ENCODE measurements around the gene WWOX.

The WWOX gene

DNA sequence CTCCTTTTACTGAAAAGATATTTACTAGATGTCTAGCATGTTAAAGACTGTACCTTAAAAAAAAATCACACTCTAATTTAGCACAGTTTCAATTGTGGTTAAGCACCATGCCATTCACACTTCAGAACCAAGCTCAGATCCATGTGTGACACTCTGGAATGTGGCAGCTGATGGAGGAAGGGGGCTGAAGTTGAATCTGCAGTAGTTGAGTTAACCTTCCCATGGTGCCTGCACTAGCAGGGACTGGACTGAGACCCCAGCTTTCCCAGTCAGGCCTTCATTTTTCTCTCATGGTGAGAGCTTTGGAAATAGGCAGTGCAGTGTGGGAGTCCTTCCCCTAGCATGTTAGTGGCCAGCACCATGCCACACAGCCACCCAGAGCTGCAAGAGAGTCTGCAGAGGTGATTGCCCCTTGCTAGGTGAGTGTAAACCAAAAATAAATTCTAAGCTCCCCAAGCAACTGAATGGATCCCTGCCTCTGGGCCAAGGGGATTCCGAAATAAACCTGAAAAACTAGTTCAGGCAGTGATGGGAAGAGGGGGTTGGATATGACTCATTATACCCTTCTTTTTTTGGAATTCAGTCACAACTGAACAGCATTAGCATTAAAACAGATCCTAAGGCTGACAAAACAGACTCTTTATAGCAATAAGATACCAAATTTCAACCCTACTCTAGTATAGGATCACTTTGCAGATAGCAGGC lies 208.5 kb downstream of the WWOX start:
- DNase-seq = no peak

GRCh38 chr16:78309763-78310162 lies 210.3 kb downstream of the WWOX start:
- no peak for DNase-seq

DNA sequence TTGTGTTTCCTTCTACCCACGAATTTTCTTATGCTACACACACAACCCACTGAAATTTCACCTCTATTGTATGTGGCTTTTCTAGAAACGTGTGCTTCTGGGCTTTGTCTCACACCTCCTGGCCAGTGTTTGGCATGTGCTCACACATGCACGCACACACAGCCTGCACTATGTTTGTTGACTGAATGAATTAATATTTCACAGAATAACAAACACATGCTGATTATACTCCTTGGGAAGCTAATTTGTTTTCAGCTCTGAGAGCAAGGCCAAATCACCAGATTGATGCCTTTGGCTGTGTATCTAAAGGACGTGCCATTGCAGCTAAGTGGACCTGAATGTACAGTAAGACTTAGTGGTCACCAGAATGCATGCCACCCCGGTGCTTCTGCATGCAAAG lies 210.7 kb downstream of the WWOX start:
- no peak for DNase-seq

DNA sequence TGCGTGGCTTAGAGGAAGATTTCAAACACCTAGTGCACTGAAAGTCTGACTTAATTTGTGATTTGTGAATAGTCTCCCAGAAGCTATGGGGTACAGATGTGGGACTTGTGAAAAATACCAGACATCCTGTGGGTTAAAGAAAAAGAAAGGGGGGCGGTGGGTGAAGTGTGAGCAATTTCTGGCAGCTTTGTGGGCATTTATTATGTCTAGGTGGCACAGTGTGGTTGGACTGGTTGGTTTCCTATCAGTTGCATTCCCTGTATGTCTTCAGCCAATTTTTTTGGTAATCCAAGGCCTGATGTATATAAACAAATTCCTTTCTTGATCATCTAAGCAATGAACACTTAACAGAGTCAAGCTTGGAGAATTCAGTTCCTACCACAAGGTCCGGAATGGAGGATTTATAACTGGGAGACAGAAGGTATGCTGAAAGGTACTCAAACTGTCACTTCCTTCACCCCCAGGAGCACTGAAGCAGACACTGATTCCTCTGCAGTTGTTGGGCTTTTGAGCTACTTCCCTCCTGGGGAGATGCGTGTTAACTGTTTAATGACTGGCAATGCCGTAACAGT lies 211.6 kb downstream of the WWOX start:
- no peak for DNase-seq

GRCh38 chr16:78311831-78312230 lies 212.4 kb downstream of the WWOX start:
- no peak for DNase-seq

DNA sequence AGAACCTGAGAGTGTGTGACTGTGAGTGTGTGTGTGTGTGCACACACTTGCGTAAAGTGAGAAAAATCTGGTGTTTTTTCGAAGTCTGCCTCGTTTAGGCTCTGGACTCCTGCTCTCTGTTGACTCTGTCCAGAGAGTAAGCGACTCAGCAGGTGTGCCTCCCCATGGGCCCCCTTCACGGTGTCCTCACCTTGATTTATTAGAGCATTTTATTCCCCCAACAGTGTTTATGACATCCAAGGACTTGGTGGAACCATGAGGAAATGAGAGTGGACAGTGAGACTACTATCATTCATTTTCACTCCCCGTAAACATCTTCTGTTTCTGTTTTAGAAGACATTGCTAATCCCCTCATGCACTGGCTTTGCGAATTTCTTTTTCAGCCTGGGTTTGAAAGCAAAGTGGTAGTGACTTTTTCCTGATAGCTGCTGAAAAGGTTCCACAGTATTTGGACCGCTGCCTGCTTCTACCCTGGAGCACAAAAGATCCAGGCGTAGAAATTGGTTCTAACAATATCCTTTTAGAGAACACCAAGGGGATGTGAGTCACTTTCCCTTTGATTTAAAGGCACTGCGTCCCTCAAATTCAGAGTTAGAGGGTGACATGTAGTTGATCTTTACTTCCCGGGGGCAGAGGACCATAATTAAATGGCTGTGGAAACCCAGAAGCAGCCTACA lies 218.2 kb downstream of the WWOX start:
- DNase-seq = no peak

DNA sequence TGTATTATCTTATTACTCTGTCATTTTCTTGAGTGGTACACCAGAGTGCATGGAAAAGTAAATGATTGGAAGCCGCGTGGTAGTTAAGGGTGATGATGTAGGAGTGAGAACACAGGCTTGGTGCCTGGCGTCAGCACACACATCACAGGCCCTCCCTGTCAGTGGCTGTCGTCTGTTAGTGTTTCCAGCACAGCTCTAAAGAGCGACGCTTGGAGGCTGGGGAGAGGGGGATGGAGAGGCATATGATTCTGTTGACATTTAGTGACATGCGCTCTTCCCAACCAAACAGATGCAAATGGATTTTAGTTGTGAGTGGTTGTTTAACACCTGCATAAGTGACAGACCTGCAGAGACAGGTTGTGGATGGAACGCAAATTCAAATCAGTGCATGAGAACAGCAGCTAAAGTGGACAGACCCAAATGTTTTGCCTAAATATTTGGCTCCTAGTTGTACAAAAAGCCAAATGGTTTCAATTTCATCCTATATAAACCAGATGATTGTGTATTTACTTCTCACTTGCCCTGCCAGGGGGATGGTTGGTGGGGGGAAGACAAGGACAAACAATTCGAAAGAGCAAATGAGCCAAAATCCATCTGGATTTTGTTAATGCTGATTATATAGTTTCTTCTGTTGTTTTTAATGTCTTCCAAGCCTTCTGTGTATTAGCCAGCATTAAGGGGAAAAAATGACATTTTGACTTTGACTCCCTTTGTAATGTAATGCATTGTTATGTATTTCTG lies 222.3 kb downstream of the WWOX start:
- no peak for DNase-seq

GRCh38 chr16:78323315-78323714 lies 223.9 kb downstream of the WWOX start:
- no peak for DNase-seq

- no peak for DNase-seq
Measured at GRCh38 chr16:78324649-78325285, 225.3 kb downstream of the WWOX start.

DNA sequence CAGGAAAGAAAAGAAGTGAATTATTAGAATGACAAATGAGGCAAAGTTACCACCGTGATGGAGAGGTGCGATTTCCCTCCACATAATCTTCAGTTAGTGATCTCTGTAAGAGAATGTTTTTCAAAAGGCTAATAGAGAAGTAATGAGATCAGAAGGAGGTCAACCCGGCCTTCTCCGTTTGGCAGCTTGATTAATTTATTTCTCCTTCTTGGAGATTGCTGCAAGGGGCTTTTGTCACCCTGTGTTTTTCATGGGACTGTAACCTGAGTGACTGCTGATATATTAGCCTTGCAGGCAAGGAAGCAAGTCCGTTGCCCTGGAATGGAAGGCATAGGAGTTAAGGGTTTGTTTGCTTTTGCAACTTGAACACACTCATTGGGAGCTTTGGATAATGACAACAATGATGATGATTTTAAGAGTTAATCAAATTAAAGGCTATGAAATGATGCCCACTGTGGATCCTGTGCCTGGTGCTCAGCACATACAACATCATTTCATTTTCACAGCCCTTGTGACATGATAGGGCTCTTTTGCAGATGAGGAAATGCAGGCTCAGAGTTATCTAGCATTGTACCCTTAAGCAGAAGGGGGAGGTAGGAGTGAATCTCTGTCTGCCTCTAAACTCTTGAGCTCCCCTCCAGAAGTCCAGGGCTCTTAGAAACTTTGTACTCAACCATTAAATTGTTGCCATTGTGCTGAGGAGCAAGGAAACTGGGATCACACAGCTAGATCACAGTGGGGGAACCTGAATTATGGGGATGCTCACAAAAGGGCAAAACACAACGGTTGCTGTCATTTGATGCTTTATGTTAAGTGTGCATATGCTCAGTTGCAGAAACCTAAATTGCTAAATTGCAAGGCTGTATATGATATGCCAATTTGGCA lies 226.3 kb downstream of the WWOX start:
- DNase-seq = no peak

GRCh38 chr16:78326731-78327130 lies 227.3 kb downstream of the WWOX start:
- DNase-seq = no peak

DNA sequence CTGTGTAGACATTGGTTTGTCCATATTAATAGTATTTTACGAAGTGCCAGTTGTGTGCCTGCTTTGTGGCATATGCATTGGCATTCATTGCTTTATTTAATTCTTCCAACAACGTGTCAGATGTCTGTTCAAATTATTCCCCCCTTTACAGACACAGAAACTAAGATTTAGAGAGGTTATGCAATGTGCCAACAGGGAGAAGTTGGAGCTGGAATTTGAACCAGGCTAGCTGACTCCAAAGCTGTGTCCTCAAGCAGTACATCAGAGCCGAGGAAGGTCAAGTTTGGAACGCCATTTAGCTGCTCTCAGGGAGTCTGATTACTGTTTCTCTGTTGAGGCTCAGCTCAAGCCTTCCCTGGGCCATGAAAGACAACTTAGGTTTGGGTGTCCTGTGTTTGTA lies 232.3 kb downstream of the WWOX start:
- no peak for DNase-seq

GRCh38 chr16:78333808-78334207 lies 234.4 kb downstream of the WWOX start:
- no peak for DNase-seq

DNA sequence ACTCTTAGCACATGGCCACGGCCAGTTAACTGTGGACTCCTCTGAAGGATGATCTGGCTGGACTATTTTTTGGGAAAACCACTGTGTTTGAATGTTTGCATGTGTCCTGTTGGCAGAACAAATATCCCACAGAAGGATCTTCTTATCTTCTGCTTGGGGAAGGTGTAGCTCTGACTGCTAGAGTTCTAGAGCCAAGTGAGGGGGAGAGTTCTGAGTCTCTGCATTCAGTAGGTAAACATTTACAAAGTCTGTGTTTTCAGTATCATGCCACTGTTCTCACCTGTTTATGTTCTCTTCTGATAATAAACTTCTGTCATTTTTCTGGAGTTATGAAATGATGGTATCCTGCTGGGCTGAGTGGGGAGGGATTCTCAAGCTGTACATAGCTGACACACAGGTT lies 241.1 kb downstream of the WWOX start:
- DNase-seq = no peak

DNA sequence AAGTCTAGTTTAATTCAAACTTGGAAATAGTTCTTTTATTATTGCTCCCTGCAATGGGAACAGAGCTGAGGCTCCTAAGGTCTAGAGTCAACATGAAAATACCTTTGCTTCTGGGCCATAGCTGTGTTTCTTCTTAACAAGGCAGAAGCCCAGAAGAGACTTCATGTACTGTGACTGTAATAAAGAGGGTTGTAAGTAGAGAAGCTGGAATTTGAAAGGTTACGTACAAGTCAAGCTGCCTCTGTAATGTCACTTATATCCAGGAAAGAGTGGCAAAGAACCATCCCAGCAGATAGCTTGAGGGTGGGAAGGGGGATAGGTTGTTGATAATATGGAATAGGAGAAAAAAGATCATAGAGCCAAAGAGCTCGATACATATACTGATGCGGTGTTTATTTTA lies 248.6 kb downstream of the WWOX start:
- no peak for DNase-seq

- no peak for DNase-seq
Measured at GRCh38 chr16:78348886-78349285, 249.4 kb downstream of the WWOX start.

- DNase-seq = no peak
Measured at GRCh38 chr16:78352184-78352583, 252.7 kb downstream of the WWOX start.

DNA sequence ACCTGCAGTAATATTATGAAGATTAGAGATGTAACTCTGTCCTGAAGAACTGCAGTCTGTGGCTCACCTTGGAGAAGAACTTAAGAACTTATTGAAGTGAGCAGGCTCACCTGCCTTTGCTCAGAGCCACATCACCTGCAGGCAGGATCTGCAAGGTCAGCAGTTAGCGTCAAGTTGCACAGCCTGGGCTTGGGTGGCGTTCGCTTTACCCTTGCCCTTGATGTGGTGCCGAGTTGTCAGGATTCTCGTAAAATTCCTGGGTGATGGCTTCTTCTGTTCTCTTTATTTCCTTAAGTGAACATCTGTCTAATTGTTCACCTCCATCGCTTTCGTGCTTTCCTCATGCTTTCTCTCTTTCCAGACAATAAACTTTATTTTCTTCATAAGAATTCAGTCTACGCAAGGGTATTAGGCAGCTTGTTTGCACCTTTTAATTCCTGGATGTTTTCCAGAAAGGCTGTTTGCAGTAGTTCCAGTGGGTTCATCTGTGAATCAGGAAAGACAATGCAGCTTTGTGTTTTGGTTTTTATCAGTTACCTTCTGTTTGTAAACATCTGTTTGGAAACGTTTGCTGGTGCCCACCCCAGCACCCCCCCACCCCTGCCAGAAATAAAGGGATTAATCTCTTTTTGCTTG lies 254.3 kb downstream of the WWOX start:
- no peak for DNase-seq

- DNase-seq = no peak
Measured at GRCh38 chr16:78362524-78363135, 263.2 kb downstream of the WWOX start.

- DNase-seq = no peak
Measured at GRCh38 chr16:78363843-78364555, 264.5 kb downstream of the WWOX start.

- DNase-seq = no peak
Measured at GRCh38 chr16:78364556-78364880, 265.1 kb downstream of the WWOX start.

Data from NK-92 treated with Interleukin-12 subunit alpha and Interleukin-12 subunit beta, amount 100 ng/mL, for 24 hours (cell line).